ENCODE data around the gene RNU6-1.

DNA sequence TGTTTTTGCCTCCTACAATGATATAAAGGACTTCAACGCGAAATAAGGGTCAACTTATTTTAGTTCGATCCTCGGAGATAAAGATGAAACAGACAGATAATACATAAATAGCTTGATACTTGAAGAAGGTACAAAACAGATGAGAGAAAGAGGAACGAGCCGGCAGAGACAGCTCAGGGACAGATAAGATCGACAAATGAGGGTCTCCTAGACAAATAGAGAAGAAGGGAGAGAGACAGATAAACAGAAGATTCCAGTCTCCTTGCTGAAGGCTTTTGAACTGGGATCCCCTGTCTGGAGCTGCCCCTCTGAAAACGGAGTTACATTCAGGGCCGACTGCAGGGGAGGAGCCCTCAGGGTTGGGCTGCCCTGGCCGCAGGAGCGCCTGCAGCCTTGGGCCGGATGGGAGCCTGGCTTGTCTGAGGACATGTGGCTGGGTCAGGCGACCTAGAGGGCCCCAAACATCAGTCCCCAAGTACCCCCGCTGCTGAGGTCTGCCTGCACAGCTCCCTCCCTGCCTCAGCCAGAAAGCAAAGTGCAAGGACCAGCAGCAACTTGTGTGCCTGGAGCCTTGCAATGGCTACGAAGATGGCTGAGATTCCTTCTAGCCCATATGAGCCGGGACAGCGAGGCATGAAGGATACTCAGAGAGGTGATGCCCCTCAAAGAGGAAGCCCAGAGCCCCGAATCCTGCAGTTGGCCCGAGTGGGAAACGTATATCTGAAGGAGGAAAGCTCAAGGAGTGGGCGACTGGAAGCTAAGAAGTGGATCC lies 15.5 kb downstream of the RNU6-1 start:
- TF ChIP-seq POLR2AphosphoS5 (IDR thresholded peaks at IDR 0.05), result no peak
- TF ChIP-seq POLR2A (IDR thresholded peaks at IDR 0.05), result no peak
- TF ChIP-seq, protein P1, sequence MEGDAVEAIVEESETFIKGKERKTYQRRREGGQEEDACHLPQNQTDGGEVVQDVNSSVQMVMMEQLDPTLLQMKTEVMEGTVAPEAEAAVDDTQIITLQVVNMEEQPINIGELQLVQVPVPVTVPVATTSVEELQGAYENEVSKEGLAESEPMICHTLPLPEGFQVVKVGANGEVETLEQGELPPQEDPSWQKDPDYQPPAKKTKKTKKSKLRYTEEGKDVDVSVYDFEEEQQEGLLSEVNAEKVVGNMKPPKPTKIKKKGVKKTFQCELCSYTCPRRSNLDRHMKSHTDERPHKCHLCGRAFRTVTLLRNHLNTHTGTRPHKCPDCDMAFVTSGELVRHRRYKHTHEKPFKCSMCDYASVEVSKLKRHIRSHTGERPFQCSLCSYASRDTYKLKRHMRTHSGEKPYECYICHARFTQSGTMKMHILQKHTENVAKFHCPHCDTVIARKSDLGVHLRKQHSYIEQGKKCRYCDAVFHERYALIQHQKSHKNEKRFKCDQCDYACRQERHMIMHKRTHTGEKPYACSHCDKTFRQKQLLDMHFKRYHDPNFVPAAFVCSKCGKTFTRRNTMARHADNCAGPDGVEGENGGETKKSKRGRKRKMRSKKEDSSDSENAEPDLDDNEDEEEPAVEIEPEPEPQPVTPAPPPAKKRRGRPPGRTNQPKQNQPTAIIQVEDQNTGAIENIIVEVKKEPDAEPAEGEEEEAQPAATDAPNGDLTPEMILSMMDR (IDR thresholded peaks at IDR 0.05), result no peak

All from breast epithelium (tissue), 3 donors.